ENCODE results near the gene P2RY13.

P2RY13 gene

DNA sequence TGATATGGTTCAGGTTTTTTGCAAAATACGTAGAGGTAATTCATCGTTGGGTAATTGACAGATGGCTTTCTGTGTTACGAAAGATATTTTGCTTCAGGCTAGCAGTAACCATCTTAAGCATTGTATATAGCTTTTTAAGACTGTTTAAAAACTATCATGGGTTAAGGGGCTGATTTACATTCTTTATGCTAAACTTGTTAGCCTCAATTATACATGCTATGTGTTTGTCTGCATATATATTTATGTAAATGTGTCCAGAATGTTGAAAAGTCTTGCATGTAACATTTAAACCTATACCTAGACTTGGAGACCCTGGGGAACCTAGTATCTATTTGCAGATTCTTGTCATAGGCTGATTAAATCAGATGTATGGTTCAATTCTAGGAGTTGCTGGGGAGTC, 39.9 kb downstream of the P2RY13 start:
- DNase-seq = no peak

DNA sequence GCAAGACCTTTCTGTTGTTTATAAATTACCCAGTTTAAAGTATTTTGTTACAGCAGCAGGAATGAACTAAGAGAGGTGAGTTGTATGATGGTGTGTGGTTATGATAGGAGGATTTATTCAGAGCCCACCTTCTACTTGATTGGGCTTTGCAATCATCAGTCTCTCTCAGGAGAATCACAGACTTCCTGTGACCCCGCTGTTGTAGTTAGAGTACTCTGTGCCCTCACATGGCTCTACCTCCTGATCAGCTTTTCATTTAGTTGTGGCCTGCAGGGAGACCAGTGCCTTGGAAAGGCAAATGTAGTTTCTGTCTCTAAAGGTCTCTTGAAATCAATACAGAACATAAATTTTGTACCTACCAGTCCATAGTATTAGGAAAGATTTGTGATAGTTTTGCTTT, 43.4 kb downstream of the P2RY13 start:
- no peak for DNase-seq

DNA sequence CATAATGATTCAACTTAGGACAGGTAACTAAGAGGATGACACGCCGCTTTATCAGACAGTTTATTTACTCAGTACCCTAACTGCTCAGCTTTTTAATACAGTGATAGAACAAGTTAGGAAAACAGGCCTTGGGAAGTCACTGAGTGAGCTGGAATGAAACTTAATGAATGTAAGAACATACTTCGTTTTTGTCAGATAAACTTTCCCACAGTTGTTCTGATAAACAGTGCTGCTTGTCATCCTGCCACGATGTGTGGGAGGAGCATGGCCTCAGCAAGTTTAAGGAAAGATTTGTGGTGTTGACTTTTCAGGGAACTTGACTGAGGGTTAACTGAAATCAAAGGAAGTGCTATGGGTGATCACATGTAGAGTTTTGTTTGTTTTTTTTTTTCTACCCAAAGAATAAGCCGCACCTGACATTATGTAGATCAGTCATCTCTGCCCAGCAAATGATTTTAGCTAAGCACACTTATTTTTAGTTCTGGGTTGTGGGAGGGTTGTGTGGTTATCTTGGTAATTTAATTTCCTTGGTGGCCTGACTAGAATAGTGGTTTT, 45.4 kb downstream of the P2RY13 start:
- peak; percentile 18 for DNase-seq

DNA sequence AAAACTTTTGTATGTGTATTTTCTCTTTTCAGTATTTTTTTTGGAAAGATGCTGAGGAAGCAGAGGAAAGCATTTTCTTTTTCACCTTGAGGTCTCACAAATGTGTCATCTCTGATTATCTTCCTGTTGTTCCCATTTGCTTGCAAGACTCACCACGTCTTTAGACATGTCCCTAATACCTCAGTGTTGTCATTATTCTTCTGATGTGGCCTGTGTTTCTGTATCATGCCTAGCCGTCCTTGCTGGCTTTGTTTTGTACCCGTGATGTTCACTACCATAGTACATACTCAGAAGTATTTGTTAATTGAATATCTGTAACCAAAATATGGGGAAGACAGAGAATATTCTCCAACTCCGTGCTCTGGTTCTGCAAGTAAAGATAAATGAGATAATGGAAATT, 46.0 kb downstream of the P2RY13 start:
- no peak for DNase-seq

- DNase-seq = peak; percentile 75
These were observed 46.4 kb downstream of the P2RY13 start for GRCh38 chr3:151282921-151283320.

DNA sequence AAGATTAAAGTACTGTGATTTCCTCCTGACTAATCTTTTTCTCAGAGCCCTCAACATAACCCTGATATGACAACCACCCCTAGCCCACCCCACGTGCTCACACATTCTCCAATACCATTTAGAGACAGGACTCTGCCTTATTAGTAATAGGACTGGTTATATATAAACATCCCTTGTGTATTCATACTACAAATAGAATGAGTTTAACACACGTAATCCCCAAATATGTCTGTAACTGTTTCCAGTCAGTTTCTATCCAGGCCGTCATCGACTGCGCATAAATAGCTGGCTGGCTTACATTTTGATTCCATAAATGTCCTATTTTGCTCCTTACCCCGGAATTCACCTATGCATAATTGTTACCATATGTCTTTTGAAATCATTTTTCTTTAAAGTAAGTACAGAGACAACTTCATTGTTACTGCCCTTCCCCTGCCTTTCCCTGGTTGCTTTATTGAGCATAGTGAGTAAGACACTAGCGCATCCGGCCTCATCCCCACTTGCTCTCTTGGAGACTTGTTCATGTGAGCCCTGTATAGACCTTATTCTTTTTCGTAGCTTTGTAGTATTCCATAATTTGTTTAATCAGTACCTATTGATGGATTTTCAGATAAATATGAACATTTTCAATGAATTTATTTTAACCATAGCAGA, 47.6 kb downstream of the P2RY13 start:
- no peak for DNase-seq

DNA sequence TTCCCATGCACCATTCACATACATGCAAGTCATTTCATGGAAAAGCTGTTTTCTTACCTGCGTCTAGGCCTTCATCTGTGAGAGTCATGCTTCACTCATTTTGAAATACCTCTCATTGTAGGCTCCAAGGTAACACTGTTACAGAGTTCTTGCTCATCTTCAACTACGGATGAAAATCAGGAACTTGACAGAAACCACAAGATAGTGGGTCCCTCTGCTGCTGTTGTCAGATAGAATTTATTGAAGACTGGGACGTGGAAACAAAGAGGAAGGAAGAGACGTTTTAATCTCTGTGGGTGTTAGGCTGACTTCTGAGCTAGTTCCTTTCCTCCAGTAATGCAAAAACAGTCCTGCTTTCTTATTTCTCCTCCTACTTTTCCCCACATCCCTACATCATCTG, 51.1 kb downstream of the P2RY13 start, which contains the start of gene P2RY14:
Gene P2RY14, minus strand, starts transcription at position 313 of the 400 bp plus-strand sequence. CDS start 64,226 bp downstream, outside the sequence.
- no peak for DNase-seq

GRCh38 chr3:151276687-151277042, 52.7 kb downstream of the P2RY13 start:
- peak; percentile 68 for DNase-seq

Measured in CD4-positive, alpha-beta T cell treated with Interleukin-17A for 1 hour (primary cell).